ENCODE measurements around the gene CDK6.

CDK6 gene

DNA sequence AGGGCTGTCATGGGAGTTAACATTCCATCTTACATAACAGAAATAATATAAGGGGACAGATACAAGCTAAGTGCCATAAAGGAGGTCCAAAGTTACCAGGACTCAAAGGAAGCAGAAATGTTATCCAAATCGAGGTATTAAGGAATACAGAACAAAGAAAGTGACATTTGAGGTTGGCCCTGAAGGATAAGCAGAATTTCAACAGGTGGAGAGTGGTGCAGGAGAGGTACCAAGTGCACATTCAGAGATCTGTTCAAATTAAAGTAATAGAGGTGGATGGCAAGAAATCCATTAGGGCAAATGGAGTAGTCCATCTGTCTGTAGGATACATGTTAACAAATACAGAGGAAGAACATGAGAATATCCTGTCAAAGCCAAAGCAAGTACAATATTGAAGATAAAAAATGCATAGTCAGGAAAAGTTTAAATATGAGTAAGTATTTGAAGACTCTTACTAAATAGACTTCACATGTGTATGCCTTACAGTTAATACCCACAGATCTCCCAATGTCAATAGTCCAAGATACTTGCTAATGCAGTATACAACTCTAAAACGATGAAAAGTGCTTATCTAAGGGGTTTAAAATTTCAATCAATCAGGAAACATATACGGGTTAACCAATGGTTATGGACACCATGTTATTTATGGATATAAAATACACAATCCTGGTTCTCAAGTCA, 10.0 kb downstream of the CDK6 start:
- no peak for DNase-seq (ENCODE audit: low read depth)

DNA sequence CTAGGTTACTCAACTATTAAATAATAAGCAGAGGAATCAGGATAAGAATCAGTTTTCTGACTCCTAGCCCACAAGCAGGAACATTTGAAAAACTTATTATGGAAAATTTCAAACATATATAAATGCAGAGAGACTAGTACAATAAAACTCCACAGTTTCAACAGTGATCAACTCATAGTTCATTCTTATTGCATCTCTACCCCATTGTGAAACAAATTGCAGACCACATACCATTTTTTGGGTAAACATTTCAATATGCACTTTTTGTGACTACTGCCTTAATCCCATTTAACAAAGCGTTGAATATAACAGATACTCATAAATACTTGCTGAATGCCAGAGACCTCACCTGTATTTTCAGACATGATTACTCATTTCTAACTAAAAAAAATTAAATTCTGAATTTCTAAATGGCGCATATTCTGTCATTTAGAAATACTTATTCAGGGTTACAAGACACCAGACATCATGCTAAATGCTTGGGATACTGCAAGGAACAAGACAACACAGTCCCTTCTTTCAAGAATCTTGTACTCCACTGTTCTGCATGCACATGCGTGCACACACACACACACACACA, 11.4 kb downstream of the CDK6 start:
- DNase-seq (ENCODE audit: low read depth): no peak

DNA sequence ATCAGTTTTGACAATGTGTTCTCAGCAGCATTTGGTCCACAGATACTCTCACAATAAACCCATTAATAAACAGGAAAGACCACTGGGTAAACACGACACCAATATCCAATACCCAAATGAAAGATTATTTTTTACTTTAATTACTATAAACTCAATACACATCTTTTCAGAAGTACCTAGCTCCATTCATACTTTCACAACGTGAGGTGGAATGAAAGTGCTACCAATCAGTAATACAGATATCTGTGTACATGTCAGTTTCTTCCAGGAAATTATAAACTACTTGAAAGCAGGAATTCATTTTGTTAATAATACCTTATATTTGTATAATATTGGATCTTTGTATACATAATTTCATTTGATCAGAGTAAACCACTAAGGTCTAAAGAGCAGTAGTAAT, 11.9 kb downstream of the CDK6 start:
- no peak for DNase-seq (ENCODE audit: low read depth)

DNA sequence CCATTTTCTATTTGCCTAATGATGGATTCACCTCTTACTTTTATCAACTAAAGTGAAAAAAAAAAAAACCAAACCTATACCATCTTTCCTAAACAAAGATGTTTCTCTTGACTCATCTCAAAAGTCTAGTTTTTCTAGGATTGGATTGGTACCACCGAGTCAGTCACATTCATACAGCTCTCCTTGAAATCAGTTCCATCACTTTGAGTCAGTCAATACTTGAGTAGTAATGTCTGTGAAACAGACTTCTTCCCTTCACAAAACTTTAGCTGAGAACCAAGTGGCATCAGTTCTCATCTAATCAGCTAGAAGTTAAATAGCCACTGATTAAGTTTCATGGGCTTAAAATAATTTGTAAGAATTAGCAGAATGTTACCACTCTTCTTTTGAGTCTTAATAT, 13.3 kb downstream of the CDK6 start:
- no peak for DNase-seq (ENCODE audit: low read depth)

DNA sequence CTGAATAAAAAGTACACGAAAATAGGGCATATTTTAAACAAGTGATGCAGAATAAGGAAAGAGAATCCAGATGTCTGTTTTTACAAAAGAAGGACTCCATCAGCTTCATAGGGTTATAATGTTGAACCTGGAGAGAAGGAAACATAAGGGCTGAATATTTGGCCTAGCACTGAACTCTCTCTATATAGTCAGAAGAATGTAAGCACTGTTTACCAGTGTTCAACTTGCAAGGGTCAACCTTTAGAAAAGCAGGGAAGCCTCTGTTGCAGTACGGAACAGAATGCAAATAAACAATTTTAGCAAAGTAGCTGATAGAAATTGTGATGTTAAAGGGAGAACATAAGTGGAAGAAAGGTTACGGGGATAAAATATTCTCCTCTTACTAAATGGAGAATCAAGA, 16.2 kb downstream of the CDK6 start:
- DNase-seq (ENCODE audit: low read depth): no peak

DNA sequence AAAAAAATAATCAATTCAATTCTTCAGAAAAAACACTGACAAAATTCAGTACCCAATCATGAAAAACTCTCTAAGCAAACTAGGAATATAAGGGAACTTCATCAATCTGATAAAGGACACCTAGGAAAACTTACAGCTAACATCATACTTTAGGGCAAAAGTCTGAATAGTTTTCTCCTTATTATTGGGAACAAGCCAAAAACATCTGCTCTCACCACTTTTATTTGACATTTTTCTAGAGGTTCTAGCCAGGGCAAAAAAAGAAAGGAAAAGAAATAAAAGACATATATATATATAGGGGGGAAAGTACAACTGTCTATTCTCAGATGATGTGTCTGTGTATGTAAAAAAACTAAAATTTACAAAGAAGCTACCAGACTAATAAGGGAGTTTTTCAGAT, 19.0 kb downstream of the CDK6 start:
- DNase-seq (ENCODE audit: low read depth): no peak

DNA sequence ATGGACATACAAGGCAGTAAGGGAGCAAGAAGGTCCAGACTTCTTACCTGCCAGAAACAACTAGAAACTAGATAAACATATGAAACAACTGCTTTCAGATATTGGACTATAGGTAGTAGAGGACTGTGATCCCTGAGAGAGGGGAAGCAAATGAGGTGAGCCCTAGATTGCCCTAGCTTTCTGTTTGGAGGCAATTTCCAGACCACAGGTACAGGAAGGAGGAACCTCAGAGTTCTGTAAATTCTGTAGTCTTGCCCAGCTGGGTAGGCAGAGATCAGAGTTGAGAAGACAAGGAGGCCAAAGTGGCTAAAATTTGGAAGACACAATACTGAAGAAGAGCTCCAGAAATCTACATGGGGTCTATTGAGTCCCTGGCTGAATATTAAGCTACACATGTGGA, 21.0 kb downstream of the CDK6 start:
- no peak for DNase-seq (ENCODE audit: low read depth)

DNA sequence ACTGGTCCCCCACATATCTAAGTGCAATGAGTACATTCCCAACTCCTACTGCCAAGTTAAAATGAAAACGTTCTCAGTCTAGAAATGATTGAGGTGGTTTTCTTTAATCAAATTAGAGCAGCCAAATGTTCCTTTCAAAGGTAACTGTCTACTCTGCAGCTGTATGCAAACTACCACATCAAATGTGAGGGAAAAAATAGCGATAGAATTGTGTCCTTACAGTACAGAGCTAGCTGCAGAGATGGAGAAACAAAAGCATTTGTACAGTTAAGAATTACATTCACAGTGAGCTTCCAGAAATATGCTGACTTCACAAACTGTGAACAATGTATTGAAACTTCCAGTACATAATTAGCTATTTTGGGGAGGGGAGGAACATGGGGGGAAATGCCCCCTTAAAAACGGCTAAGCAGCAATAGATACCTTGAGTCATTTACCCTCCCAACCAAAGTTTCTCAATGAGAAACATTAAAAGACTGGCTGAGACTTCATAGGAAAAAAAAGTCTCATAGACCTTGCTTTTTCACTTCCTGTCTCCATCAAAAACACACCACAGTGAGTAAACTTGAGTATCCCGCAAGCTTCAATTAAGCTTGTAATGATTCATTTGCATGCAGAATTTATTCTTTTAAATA, 22.9 kb downstream of the CDK6 start:
- no peak for DNase-seq (ENCODE audit: low read depth)

DNA sequence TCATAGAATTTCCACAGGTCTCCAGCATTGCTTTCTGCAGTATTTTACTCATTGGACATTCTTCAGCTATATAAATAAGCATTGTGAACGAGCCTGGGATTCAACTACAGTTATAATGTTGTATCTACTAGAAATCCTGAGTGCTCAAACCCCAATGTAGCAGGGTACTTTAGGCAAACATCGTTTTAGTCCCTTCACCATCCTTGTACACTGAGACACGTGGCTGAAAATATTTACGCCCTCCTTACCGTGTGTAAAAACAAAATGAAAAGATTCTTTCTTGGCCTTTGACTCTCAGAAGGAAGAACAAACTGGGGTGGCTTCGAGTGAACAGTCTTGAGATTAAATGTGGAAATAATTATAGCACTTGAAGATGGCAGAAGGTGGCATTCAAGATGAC, 25.2 kb downstream of the CDK6 start:
- no peak for DNase-seq (ENCODE audit: low read depth)

DNA sequence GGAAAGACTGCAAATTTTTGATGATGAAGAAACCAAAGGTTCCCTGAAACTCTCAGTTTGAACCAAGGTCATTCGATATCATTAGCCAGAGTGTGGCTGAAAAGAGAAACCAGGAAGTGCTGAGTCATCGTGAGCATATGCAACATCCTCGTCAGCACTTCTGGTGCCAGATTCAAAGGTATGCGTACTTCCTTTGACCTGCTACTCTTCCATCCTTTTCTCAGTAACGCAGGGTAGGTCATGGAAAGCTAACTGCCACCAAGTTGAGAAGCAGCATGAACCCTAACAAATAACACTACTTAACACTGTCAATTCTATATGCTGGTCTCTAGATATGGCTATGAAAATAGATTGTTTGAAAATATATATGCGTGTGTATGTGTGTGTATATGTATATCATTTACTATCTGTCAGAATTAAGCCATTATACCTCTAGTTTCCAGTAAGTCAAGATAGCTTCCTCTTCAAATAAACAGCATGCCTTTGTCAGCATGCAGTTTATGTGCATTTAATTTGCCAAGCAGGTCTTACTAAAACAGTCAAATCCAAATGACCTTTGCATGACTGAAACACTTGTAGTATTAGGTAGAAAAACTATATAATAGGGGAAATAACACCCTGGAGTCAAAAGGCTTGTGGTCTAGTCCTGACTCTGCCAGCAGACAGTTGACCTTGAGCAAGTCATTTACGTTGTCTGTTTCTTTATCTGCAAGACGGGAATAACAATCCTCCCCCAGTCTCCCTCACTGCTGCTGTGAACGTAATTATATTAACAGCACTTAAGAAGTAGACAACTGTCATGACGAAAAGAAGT, 26.4 kb downstream of the CDK6 start:
- DNase-seq (ENCODE audit: low read depth): no peak

DNA sequence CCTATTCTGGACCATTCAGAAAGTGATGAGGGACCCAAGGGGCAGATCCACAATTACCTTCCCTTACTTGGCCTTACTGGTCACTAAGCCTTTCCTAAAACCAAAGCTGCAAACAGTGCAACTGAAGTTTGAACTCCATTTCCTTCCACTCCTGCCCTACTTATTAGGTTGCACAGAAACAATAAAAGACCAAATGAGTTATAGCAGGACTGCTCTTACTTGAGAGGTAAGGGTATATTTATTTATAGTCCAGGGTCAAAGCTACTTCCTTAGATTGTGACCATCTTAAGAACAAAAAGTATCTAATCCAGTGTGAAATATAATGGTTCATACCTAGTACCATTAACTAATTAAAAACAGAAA, 27.0 kb downstream of the CDK6 start:
- no peak for DNase-seq (ENCODE audit: low read depth)

DNA sequence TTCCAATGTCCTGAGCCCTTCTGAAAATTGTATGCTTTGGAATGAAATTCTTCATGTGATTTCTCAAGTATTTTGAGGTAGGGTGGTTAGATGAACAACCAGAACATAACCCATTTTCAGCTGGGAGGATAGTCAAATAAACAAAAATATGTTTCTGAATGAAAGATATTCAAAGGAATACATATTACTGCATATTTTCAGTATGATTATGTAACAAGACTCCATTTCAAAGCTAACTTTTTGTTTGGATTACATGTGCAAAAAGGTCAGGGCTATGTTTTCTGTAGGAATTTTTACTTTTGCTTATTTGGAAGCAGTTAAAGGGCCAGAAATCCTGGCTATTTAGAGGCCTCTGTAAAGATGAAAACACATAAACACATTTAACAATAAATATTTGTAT, 27.7 kb downstream of the CDK6 start:
- DNase-seq (ENCODE audit: low read depth): no peak

DNA sequence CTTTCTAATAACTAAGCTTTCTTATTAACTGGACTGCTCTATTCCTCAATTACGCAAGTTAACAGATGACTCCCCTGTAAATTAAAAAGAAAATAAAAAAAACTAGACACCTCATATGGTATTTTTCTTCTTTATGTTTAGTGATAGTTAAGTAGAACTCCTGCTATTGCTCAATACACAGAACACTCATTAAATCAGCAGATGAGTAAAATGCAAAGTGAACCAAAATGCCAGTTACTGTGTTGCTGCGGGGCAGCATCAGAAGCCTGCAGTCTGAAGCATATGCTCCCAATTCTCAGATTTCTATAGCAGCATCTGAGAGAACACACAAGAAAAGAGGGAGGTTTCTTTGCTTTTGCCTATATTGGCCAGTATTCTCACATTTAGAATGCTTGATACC, 28.4 kb downstream of the CDK6 start:
- no peak for DNase-seq (ENCODE audit: low read depth)

DNA sequence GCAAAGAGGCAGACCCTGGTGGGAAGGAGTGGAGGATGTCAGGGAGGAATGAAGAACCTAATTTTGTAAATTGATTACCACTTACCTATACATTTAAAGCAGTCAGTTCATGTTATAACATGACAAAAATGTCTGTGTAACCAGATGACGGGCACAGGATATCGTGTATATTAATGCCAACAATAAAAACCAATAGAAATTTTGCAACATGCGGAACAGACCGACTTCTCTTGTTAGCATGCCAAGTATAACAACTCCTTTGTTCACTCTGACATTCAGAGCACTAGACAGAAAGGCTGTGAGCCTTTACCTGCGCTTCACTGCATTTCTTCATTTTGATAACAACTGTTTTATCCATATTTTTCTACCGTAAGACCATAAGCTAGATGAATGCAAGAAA, 29.9 kb downstream of the CDK6 start:
- no peak for DNase-seq (ENCODE audit: low read depth)

DNA sequence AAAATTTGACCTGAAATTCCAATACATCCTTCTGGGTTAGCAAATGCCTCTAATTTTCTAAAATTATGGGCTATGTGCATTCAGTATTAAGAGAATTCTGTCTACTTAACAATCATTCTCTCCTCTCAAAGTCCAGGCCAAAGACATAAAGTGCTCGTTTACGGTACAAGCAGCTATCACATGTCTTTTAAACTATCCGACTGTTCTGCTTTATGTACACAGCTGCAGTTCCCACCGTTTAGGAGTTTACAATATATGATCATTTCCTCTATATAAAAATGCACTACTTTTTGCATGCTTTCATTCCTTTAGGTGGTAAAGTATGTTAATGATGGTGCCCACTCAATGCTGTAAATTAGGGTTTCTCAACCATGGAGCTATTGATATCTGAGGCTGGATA, 34.0 kb downstream of the CDK6 start:
- DNase-seq (ENCODE audit: low read depth): no peak

DNA sequence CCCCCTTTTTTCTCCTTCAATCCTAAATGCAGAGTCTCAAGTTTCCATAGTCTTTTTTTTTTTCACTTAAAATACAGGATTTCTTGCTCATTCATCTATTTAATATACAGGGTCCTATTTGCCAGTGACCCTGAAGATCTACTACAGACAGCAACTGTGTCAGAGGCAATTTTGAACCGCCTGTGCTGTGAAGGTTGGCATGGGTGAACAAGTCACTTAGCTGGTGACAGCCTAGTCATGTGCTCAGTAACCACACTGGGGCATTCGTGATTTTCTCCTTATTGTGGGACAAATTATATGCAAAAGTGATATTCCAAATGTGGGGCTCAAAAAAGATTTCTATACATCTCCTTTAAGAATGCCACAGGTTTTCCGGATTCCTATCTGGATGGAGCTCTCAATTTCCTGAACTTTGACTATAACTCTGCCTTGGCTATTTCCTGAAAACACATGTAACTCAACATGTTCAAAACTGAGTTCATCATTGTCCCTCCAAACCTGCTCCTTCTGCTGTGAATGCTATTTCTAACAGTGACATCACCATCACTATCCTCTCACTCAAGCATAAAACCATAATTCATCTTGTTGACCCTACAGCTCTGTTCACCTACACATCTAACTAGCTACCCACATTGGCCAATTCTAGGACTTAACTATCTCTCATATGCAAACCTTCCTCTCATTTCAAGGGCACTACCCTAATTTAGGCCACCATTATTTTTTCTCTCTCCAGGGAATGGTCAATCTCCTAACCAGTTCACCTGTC, 36.7 kb downstream of the CDK6 start:
- no peak for DNase-seq (ENCODE audit: low read depth)

DNA sequence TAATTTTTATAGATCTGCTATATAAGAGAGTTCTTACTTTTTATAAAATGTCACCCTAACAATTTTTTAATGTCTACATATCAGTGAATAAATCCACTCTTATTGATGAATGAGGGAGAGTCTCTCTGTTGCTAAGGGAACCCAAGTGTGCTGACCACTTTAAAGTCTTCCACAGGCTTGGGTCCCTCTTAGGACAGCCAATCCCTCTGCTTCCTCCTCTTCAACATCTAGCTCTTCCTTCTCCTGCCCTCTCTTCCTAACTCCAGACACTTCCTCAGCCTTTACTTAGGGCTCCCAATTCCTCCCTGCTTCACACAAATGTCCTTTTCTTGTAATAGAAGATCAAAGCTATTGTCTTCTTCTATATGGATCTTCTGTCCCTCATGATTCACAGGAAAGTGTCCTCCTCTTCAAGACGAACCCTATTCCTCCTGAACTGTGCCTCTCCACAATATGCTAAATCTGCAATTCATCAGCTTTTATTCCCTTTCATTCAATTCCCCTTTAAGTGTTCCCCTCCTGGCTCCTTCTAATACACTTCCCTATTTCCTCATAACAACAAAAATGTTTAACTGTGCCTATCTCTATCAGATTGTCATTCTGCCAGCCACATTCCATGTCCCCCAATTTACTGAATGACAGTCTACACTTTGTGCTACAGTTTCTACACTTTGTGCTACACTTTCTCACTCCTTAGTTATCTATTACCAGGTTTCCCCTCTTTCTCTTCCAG, 37.7 kb downstream of the CDK6 start:
- DNase-seq (ENCODE audit: low read depth): no peak

DNA sequence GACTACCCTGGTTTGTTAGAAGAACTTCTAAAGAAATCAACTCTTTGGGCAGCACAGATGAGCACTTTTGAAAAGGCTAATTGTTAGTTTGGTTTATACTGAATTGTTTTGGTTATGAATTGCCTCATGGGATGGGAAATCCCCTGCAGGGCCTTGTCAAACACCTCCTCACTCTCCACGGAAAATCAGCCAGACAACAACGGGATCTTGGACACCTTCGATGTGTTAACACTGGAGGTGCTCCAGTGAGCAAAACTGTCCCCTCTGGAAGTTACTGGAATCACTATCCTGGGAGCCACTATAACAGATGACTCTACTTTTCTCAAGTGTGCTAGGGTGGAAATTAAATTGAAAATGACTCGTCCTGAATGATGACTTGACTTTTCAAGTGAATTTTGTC, 38.7 kb downstream of the CDK6 start:
- DNase-seq (ENCODE audit: low read depth): no peak

DNA sequence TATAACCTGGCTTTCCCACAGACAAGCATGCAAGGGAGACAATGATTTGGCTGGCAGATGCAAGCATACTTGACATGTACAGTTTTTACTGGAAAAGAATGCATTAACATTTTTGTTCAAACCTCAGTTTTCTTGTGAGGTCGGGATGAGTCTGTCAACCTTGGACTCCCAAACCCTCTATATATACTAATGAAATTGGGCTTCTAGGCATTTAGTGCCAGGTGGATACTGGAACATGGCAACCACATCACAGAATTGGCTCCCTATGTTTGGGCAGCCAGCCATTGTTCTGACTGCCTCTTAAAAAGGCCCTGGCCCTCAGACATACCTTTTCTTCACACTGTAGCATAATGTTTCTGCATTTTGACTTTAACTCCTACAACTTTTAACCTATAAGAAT, 39.1 kb downstream of the CDK6 start:
- DNase-seq (ENCODE audit: low read depth): no peak

DNA sequence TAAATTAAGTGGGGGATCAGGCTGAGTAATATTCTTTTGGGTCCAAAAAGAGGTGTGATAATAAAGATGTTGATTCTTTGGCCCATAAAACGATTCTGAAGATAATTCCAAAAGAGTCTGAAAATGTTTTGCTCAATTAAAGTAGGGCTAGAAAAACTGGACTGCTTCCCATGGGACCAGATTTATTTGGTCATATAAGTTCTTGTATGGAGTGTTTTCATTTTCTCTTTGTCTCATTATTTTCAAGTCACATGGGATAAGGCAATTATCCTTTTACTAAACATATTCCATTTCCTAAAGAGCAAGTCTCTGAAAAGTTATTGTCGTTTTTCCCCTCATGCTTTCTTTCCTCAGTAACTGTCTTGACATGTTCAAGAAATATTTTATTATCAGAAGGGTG, 41.5 kb downstream of the CDK6 start:
- DNase-seq (ENCODE audit: low read depth): no peak

DNA sequence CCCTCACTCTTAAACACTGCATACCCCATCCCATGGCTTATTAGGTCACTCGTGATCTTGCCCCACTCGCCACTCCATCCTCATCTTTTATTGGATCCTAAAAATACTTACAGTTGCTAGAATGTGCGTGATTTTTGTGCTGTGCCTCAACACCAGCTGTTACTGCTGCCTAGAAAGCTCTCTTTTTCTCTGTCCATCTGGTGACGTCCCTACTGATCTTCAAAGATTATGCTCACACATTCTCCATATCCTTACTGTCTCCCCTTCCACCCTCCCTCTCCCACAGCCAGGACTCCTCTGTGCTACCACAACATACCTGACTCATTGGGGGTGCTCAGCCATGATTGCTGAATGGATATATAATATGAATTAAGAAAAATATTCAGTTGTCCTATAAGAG, 42.0 kb downstream of the CDK6 start:
- no peak for DNase-seq (ENCODE audit: low read depth)
